GM18873 (cell line): Measurements from ENCODE around the gene NKAIN1.
"Not testable (repeated sequence)": the region's sequence is repeated elsewhere in the genome, so short reads cannot be mapped to it uniquely, and the experiment has no call there.

Experiments
- ATAC-seq: cut with Tn5 transposase; IDR thresholded peaks from one replicate; pipeline ENCODE4 v1.9.1; 2021; ENCODE audit warnings: mild to moderate bottlenecking, moderate library complexity, moderate number of reproducible peaks; ENCODE audit not compliant: unreplicated experiment, low FRiP score

The NKAIN1 gene

GRCh38 chr1:31199236-31199790 lies 40.4 kb downstream of the NKAIN1 start:
- ATAC-seq: no peak

- ATAC-seq: no peak
These were observed 41.1 kb downstream of the NKAIN1 start for GRCh38 chr1:31198600-31198999.

GRCh38 chr1:31198150-31198549 lies 41.5 kb downstream of the NKAIN1 start:
- ATAC-seq: no peak

GRCh38 chr1:31196685-31197084 lies 43.0 kb downstream of the NKAIN1 start:
- ATAC-seq: no peak

- not testable (repeated sequence) for ATAC-seq
These were observed 44.4 kb downstream of the NKAIN1 start for GRCh38 chr1:31195267-31195666.

DNA sequence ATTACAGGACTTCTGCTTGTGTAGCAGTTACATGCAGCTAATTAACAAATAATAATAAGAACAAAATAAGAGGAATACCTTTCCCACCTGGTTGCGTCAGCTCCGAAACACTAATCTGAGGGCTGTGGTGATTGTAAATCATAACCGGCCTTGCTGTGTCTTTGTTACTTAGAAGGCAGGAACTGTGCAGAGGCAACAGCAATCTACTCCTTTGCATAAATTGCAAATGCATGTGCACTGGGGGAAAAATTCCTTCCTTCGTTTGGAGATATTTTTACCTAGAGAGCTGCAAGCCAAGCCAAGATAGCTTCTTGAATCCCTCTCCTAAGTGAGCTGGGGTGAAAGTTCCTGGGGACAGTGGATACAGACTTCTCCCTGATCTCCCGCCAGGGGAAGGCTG lies 46.0 kb downstream of the NKAIN1 start:
- no peak for ATAC-seq

GRCh38 chr1:31191281-31191680 lies 48.4 kb downstream of the NKAIN1 start:
- ATAC-seq: no peak

GRCh38 chr1:31189696-31190674 lies 49.7 kb downstream of the NKAIN1 start:
- ATAC-seq: no peak

DNA sequence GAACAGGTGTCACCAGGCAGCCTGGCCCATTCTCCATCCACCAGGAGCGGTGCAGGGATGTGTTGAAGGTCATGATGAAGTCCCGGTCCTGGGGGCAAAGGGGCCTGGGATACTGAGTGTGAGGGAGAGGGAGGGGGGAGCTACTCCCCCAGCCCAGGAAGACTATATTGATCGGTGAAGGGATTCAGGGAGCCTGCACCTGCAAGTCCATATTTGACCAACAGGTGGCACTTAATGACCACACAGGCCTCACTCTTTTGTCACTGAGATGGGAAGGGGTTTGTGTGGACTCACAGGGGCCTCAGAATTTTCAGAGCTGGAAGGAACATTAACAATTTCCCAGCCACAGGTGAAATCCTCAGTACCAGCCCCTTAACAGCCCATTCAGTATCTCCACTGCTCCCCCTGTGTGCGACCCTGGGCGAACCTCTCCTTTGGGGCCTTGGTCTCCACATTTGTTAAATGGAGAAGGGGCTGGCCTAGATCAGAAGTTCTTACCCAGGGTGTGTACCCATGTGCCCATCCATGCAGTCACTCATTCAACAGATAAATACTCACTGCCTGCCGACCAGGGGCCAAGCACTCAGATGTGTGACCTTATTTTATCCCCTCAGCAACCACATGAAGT lies 55.6 kb downstream of the NKAIN1 start:
- ATAC-seq: no peak

- ATAC-seq: no peak
These were observed 56.6 kb downstream of the NKAIN1 start for GRCh38 chr1:31183126-31183525.

DNA sequence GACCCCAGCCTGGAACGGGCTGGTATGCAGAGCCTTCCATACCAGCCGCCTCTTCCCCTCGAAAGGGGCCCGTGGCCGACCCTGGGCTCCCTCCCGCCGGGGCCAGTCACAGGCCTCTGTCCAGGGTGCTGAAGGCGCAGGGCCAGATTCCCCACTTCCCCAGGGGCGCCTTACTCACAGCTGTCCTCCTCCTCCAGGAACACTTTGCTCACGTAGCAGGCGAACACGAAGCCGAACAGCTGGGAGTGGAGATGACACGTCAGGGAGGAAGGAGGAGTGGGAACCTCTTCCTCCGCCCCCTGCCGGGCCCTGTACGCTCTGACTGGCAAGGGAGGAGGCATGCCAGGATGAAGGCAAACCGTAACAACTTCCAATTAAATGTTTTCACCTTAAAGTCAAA lies 57.3 kb downstream of the NKAIN1 start:
- no peak for ATAC-seq

- ATAC-seq: no peak
These were observed 58.0 kb downstream of the NKAIN1 start for GRCh38 chr1:31181515-31182343.

- no peak for ATAC-seq
These were observed 59.3 kb downstream of the NKAIN1 start for GRCh38 chr1:31180338-31180737.

- ATAC-seq: not testable (repeated sequence)
These were observed 63.4 kb downstream of the NKAIN1 start for GRCh38 chr1:31176291-31176690.

DNA sequence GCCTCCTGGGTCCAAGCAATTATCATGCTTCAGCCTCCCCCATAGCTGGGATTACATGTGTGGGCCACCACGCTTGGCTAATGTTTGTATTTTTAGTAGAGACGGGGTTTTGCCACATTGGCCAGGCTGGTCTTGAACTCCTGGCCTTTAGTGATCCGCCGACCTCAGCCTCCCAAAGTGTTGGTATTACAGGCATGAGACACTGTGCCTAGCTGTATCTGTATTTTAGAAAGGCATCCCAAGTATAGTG lies 69.3 kb downstream of the NKAIN1 start:
- no peak for ATAC-seq

DNA sequence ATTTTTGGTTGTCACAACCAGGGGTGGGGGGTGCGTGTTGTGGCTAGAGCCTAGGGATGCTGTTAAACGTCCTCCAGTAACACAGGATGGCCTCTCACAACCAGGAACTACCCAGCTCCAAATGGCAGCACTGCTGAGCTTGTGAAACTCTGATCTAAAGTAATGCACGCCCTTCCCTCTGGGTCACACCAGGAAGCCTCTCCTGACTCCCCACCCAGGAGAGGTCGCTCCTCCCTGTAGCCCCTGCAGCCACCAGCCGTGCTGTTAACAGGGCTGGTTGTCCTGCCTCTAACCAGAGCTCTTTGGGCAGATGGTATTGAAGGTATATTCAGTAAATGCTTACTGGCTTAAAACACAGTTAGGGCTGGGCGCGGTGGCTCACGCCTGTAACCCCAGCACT lies 73.2 kb downstream of the NKAIN1 start:
- ATAC-seq: no peak

- ATAC-seq: no peak
These were observed 75.4 kb downstream of the NKAIN1 start for GRCh38 chr1:31164291-31164690.

DNA sequence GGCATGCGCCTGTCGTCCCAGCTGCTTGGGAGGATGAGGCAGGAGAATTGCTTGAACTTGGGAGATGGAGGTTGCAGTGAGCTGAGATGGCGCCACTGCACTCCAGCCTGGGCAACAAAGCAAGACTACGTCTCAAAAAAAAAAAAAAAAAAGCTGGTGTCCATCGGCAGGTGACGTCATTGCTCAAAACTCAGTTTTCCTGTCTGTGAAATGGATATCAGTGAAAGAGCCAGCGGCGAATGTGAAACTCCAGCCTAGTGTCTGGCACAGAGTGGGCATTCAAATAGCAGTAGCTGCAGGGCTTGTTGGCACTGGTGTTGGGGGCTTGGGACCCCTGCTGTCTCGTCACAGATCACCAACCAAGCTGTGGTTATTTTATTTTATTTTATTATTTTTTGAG lies 75.8 kb downstream of the NKAIN1 start:
- ATAC-seq: no peak

DNA sequence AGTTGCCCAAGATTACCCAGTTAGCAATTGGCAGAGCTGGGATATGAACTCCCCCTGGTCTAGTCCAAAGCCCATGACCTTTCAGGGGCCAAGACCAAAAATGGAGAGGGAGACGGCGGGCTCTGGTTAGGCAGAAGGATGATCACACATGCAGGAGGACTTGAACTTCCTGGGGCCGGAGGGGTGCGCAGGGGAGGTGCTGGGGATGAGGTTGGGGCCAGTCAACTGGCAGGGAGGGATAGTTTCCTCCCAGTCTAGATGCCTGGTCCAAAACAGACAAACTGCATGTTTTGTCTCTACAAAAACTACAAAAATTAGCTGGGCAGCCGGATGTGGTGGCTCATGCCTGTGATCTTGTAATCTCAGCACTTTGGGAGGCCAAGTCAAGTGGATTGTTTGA lies 78.1 kb downstream of the NKAIN1 start:
- ATAC-seq: no peak

- ATAC-seq: no peak
These were observed 79.6 kb downstream of the NKAIN1 start for GRCh38 chr1:31159869-31160611.
